Measurements from ENCODE around the gene INPP5A.
A peak's percentile ranks its signal among the peaks of the same experiment; 100 is the strongest.

The INPP5A gene

GRCh38 chr10:132535065-132535651 lies 2.4 kb upstream of the INPP5A start:
- DNase-seq (ENCODE audit: low read depth in 2 of 2), result no peak

DNA sequence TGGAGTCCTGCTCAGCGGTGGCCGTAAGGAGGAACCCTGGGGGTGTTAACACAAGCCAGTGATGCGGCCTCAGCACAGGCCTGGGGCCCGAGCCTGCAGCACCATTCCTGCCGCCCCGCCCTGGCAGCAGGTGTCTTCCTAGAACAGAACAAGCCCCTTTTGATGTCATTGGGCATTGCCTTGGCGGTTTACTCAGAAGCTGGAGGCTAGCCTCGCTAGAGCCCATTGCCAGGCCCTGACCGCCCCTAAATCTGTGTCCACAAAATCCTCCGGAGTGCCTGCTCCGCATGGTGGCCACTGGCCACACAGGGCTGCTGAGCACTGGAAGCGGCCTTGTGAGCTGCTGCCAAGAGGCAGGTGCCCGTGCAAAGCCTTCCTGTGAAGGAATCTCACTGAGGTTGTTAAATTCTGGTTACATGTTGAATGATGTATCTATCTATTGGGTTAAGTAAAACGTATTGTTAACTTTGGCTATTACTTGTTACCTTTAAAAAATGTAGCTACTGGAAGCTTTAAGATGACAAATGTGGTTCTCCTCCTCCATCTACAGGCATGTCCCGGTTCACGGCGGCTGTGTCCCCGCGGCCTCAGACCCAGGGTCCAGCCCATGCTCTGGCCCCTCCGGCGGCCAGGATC lies 1.2 kb upstream of the INPP5A start:
- no peak for DNase-seq (ENCODE audit: low read depth in 2 of 2)

DNA sequence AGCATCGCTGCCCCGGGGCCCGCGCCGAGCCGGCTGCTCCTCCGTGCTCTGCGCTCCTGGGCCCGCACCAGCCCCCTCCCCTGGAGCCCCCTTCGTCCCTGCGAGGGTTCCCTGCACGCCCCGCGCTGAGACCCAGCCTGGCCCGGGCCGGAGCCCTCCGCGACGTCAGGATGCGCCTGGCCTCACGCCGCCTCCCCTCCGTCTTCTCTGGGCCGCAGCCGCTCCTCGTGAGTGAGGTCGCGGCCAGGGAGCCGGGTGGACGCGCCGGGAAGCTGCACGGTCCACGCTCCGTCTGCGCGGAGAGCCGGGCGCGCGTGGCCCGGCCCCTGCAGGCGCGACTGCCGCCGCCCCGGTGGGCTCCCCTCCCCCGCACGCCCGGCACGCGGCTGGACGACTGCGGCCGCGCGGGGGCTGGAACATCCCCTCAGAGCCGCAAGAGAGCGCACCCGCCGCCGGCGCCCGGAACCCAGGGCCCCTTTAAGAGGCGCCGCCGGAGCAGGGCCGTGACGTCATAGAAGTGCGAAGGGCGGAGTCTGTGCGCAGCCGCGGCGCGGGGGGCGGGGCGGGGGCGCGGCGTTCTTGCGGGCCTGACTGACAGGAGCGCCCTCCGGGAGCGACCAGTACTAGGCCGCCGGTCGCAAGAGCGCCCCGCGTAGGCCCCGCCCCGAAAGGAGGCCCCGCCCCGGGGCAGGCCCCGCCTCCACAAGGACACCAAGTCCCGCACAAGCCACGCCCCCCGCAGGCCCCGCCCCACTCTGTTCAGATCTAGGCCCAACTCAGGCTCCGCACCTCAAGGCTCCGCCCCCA lies 507 bp upstream of the INPP5A start:
- peak; percentile 100 for DNase-seq (ENCODE audit: low read depth in 2 of 2)

- no peak for DNase-seq (ENCODE audit: low read depth in 2 of 2)
Measured at GRCh38 chr10:132538031-132538789, 623 bp downstream of the INPP5A start.

DNA sequence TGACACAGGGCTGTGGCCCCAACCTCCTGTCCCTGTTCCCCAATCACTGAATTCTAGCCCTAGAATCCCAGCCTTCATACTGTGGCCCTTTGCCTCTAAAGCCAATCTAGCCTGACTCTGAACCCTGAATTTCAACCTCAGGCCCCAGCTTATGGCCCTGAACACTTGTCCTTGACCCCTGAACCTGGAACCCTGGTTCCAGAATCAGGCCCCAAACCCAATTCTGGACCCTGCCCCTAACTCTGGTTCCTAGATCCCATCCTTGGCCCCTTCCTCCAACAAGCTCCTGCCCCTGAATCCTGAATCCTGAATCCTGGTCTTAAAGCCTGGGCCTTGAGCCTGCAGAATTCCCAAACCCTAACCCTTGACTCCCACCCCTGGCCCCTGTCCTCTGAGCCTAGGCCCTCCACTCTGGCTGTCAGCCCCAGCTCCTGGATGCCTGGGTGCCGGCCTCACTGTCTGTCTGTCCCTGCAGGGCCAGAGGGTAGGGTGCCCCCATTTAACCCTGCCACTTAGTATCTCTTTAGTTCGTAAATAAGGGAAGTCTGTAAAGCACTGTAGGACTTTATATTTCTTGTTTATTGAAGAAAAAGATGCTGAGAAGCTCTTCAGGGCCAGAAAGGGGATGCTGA lies 1.3 kb downstream of the INPP5A start:
- DNase-seq (ENCODE audit: low read depth in 2 of 2), result no peak

DNA sequence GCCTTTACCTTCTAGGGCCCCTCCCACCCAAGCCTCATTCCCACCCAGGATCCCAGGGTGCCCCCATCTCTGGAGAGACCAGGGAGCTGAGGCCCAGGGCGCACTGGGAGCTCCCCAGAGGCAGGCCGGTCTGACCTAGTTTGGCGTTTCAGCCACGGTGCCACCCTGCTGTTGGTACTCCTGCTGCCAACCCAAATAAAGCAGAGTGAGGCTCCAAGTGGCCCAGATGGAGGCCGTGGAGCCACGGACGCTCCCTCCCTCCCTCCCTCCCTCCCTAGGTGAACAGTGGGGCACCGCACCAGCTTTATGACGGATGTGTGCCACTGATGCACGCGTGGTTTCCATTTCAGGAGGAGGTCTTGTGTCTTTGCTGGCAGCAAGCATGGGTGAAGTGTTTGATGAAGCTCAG lies 1.8 kb downstream of the INPP5A start:
- DNase-seq (ENCODE audit: low read depth in 2 of 2), result no peak

GRCh38 chr10:132539894-132540293 lies 2.3 kb downstream of the INPP5A start:
- no peak for DNase-seq (ENCODE audit: low read depth in 2 of 2)

- DNase-seq (ENCODE audit: low read depth in 2 of 2), result no peak
Measured at GRCh38 chr10:132540456-132540855, 2.9 kb downstream of the INPP5A start.

GRCh38 chr10:132541129-132541528 lies 3.5 kb downstream of the INPP5A start:
- DNase-seq (ENCODE audit: low read depth in 2 of 2), result no peak

DNA sequence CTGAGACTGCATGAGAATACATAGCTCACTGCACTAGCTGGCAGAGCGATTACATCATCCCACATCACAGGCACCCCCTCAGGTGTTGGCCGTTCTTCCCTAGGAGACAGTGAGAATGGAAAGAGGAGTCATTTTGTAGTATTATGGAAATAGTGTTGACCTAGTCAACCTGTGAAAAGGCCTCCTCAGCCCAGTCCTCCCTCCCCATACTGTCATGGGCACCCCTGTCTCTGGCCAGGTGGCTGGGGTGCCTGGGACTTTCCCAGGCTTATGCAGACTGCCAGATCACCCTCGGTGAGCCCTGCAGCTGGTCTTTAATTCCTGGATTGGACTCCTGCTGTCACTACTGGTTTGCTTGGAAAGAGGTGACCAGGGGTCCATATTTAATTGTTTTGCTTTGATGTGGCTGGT lies 4.0 kb downstream of the INPP5A start:
- DNase-seq (ENCODE audit: low read depth in 2 of 2), result no peak

DNA sequence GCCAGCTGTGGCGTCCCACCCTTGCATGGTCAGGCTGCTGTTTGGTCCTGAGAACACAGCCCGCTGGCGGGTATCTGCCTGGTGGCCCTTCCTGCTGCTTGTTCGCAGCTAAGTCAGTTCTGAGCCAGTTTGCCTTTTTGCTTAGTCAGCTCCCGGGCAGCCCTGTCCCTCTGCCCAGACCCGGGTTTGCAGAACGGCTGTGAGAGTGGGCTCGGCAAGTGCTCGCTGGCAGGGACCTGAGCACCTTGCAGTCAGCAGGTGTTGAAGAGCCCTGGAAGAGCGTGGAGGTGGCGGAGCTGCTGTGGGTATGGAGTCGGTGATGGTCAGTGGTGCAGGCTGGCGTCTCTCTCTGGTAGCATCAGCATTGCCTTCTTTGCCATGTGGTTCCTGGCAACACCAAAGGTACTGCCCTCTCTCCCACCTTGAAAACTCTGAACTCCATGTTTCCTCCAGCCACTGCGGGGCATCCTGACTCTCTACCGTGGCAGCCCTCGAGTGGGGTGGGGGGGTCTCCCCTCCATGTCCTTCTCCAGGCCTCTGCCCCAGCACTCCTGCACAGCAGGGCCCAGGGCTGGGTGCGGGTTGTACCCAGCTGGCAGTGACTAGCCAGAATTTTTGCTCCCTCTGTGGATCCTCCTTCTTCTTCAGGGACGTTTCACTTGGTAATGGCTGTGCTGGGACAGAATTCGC lies 4.6 kb downstream of the INPP5A start:
- no peak for DNase-seq (ENCODE audit: low read depth in 2 of 2)

GRCh38 chr10:132542819-132543218 lies 5.2 kb downstream of the INPP5A start:
- DNase-seq (ENCODE audit: low read depth in 2 of 2), result no peak

DNA sequence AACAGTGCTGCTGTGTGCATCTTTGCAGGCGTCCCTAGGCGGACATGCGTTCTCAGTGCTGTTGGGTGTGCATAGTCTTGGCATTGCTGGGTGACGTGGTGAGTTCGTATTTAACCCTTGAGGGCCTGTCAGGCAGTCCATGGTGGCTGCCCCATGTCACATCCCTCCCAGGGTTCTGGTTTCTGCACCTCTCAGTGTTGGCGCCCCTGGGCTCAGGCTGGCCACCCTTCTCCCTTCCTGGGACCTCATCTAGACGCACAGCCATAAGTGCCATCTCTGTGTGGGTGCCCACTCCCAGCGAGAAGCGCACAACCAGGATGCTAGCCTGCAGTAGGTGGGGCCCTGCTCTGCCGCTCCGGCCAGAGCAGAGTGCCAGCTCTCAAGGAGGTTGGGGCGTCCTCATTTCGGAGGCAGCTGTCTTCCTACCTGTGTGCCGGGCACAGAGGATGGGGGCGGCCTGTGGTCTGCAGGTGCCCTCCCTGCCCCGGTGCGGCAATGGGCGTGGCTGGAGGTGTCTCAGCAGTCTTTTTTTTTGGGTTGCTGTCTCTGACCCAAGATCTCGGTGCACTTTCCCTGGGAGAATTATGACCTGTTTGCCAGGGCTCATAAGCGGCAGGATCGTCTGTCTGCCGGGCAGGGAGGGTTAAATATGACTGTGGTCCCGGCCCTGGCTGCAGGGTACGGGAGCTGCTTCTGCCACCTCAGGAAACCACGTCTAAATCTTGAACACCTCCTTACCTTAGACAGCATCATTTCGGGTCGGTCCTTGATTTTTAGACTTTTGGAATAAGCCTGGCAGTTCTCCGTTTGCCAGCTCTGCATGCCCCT lies 6.5 kb downstream of the INPP5A start:
- no peak for DNase-seq (ENCODE audit: low read depth in 2 of 2)

DNA sequence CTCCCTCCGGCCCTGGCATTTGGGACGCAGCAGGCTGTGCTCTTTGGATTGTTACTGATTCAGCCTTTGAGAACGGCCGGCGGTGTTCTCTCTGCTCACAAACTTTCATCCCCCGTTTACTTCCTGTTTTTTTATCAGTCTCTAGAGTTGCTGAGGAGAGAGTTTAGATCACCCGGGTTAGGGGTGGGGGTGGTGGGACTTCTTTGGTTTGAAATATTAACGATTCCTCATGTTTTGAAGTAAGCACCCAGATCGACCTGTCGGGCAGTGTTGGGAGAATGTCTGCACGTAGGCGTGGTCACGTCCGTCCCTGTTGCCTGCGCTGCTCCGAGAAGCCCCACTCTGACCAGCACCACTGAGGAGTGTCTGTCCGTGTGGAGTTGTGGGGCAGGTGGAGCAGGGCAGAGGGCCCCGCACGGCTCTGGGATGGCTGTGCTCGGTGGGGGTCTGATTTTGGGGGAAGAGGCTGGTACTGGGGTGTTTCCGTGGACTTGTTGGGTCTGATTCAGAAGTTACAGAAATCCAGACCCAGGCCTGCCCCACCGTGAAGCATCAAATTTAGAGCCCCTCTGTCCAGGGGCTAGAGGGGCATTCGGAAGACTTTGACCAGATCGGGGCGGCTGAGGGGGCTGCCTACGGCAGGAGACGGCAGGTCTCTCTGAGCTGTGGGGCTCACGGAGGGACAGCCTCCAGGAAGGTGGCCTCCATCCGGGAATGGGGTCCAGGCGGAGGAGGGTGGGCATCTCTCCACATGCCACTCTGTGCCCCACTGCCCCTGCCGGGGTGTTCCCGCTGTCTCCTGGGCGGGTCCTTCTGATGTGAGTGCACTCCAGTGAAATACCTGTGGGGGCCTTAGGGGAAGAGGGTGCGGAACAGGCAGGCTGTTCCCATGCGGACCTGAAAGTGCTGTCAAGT lies 7.4 kb downstream of the INPP5A start:
- DNase-seq (ENCODE audit: low read depth in 2 of 2), result no peak

DNA sequence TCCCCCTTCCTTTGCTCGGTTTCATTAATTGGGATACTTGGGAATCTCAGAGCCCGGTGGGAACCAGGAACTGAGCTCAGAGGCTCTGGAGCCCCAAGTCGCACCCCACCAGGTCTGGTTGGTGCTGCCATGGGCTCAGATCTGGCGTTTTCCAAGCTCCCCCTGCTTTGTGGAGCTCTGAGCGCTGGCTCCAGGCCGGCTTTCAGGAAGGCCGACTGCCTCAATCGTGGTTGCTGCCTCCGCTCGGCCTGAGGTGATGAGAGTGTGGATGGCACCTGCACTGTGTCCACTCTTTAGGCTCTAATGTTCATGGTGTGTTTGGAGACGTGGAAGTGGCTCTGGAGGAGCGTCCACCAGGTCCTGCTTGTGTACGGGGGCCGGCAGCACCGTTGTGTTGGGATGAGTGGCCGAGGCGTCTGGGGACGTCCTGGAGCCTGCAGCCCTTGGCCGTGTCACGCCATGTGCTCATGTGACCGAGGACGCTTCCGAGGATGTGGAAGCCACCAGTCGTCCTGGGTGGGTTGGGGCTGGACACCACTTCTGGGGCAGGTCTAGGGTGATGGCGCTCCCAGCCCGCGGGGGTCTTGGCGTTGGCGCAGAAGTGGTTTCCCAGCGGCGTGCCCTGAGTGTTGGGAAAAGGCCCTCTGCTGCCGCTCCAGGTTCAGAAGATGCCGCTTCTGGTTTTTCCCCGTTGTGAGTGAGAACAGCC lies 8.2 kb downstream of the INPP5A start:
- DNase-seq (ENCODE audit: low read depth in 2 of 2), result no peak

GRCh38 chr10:132546567-132547420 lies 9.2 kb downstream of the INPP5A start:
- no peak for DNase-seq (ENCODE audit: low read depth in 2 of 2)

DNA sequence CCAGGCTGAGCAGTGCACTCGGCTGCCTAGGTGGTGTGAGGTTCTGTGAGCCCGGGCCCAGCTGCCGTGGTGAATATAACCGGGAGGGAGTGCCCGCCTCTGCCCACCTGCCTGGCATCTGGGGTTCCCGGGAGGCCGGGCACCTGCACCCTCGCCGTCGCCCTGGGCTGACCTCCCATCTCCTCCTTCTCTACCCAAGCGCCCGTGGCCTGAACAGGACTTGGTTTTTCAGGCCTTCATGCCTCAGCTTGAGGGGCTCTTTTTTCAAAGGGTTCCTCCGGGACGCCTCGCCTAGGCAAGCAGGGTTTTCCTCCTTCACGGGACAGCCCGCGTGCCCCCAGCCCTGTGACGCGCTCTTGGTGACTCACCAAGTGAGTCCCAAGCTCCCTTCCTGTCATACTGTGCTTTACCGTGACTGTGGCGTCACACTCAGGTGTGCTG lies 9.9 kb downstream of the INPP5A start:
- no peak for DNase-seq (ENCODE audit: low read depth in 2 of 2)
